ENCODE data around the gene ZCCHC18.
"Not testable (repeated sequence)": the region's sequence is repeated elsewhere in the genome, so short reads cannot be mapped to it uniquely, and the experiment has no call there.

Gene ZCCHC18

GRCh38 chrX:104112326-104112951 is at the start of gene ZCCHC18:
Gene ZCCHC18 (plus strand): TSS chrX:104112523. CDS start chrX:104114112, 1,589 bp downstream.
- DNase-seq: peak; percentile 32 to 46

GRCh38 chrX:104062636-104063035 is 49.7 kb upstream of the ZCCHC18 start:
- DNase-seq: not testable (repeated sequence)

GRCh38 chrX:104075778-104076445 is 36.4 kb upstream of the ZCCHC18 start, which contains the start of gene TMSB15C:
Gene TMSB15C (minus strand): TSS chrX:104076236.
- DNase-seq: not testable (repeated sequence)

DNA sequence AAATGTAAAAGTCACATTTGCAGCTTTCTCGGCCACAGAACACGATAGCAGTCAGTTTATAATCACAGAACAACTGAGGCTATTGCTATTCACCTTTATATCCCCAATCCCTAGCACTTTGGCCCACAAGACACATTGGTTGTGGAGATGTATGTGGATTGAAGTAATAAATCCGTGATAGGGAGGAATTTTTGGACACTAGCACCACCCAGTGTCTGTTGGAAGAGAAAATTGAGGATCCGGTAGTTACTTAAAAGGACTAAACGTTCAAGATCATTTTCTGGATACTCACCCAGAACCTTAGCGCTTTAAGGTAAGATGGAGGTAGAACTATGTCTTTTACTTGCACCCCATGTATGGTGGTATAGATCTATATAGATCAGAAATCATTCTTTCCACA is 34.5 kb upstream of the ZCCHC18 start:
- DNase-seq: not testable (repeated sequence)

DNA sequence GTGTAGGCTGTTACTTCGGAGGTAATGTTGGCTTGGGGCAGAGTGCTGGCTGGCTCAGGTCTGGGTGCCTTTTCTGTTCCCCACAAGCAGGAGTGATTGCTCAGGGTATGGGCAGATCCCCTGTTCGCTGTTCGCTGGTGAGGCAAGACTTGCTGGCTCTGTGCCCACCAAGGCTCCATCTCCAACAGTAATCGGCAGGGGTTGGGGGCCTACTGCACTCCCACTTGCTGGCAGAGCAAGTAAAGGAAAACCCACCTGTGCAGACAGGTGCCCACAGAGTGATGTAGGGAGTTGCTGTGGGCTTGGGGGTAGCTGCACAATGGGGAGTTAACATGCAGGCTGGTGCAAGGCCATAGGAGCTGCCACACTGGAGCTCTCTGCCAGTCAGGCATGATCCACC is 28.3 kb upstream of the ZCCHC18 start:
- no peak for DNase-seq

DNA sequence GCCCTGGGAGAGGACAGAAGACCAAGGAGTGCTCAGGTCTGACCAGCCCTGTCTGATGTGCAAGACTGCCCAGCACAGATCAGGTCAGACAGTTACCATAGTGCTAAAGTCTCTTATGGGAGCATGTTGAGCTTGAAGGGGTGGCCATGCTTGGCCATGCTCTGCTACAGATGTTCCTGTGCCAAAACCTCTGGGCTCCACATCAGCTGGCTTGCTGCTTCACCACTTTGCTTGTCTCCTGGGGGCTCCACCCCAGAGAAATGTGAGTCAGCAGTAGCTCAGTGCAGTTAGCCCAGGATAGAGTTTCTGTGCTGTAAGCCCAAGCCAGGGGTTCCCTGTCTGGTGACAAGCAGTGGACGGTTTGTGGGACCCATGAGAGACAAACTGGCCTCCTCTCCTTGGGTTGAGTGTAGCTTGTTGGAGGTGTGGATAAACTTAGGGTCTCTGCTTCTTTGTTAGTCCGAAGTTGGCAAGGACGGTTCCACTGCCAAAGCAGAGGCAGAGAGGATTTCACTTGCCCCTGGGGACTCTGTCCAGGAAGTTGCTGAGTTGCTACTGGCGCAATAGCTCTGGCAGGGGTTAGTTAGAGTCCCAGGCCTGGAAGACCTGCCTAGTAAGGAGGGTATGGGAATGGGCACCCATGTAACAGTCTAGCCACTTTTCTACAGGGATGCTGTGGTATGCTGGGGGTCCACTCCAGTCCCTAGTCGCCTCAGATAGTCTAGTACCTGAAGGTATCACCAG is 27.6 kb upstream of the ZCCHC18 start:
- no peak for DNase-seq

GRCh38 chrX:104085477-104085876 is 26.8 kb upstream of the ZCCHC18 start:
- no peak for DNase-seq

GRCh38 chrX:104085919-104086318 is 26.4 kb upstream of the ZCCHC18 start:
- DNase-seq: no peak

- peak; percentile 34 to 49 for DNase-seq
These were observed 14.0 kb upstream of the ZCCHC18 start for GRCh38 chrX:104098151-104098808.

- no peak for DNase-seq
These were observed 13.4 kb upstream of the ZCCHC18 start for GRCh38 chrX:104098919-104099318.

GRCh38 chrX:104104676-104105075 is 7.6 kb upstream of the ZCCHC18 start:
- DNase-seq: no peak

DNA sequence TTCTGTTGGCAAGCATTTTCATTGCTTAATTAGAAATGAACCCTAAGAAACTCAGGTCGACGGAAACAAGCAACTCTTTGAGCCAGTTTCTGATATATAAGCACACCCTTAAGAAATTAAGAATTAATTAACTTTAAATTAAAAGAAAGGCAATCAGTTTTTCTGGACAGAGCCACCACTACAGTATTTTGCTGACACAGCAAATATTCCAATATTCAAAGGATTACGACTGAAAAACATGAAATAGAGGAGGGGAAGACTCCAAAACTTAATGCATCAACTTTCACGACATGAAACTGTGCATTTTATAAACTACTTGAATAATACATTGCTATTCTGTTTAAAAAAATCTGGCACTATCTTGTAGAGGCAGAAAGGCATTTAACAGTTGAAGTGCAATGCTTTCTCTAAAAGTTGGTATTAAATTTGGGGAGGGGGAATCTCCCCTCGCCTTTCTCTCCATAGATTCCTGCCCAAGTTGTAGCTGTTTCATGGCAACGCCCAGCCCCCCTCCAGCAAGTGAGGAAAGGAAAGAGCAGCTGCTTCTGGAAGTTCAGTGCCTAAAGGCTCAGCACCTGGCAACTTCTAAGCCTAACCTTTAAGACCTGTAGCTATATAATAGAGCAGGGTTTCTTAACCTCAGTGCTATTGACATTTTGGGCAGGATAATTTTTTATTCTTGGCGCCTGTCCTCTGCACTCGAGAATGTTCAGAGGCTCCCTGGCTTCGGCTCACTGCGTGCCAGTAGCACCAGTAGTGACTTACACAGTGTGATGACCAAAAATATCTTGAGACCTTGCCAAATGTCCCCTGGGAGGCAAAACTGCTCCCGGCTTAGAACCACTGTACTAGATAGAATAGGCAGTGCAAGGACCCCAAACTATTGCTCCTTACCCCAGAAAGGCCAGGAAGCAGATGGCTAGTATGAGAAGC is 6.7 kb upstream of the ZCCHC18 start:
- DNase-seq: no peak

DNA sequence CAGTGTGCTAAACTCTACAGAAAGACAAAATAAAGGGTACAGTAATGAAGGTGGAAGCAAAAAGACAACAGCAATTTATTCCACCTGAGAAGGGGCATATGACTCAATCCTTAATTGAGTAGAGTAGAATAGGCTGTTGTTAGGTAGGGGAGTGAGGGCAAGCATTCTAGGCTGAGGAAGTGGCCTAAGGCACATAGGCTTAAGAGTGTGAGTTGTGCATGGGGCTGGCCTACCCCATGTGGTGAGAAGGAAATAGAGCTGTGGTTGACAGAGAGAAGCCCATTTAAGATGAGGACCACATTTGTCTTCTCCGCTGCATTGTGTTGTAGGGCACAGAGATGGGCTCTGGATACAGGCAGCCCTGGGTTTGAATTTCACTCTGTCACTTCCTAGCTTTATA is 3.4 kb upstream of the ZCCHC18 start:
- DNase-seq: no peak

DNA sequence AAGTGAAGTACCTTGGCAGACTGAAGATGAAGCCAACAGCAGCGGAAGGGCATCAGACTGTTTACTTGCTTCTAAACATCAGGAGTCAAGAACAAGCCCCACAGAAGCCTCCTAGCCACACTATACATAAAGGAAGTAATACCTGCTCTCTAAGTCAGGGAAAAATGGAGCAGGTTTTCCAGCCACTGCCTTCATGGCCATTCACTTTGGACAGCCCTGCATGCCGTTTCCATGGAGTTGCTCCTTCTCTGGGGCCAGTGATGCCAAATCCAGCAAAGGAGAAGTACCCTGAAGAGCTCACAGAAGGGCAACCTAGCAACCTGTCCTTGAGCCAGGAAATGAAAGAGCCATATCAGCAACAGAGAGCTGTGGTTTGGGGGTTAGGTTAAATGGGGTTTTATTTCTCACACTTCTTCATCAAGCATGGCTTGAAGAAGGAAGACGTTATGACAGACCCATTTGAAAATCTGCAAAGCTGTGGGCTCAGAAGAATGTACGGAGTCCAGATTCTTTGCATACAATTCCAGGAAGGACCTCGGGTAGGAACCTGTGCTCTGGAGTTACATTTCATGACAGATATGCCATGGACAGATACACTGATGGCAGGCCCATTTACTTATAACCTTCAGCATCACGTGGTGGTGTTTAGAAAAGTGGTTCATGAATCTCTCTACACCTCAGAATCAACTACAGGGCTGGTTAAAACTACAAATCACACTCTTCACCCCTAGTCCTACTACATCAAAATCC is 1.7 kb upstream of the ZCCHC18 start:
- DNase-seq: not testable (repeated sequence)

DNA sequence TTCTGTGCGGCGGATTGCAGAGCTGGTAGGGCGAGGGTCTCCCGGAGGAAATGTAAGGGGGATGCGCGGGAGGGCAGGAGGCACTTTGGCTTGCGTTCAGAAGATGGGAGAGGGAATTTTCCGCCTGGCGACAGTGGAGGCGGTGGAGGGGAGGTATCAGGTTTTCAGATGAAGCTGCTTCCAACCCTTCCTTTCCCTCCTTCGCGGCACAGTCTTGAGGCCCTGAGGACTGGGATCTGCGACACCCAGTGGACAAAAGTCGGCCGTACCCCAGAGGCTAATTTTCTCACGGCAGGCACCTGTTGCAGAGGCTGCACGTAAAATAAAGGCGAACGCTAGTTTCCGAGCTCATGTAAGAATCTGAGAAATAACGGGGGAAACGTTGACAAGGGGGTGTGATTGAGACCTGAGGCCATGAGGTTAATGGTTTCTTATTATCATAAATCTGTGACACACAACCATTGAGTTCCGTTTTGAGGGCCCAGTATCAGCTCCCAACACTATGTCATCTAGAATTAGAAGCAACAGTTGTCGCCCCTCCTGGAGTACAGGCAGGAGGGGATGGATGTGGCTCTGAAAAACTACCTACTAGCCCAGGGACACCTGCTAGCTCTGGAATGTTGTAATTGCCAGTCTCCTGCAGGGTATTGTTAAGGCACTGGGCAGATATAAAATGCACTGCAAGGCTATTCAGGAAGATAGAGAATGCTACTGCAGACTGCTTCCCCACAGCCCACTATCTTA is 1.1 kb downstream of the ZCCHC18 start:
- peak; percentile 48 to 51 for DNase-seq

DNA sequence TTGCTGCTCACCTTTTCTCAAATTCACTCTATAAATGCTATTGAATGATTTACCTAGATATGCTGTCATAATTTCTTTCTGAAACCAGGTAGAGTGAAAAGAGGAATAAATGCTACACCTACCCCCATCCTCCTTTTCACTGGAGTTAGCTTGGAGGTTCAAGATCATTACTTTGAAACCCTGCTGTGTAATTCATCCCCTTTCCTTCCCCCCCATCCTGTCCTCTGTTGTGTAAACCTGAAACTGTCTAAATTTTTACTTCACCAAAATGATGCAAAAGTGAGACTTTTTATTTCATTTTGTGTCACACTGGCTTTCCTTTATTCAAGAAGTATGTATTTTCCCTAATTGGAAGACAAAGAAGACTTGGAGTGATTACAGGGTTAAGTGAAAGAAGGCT is 5.4 kb downstream of the ZCCHC18 start:
- DNase-seq: no peak

DNA sequence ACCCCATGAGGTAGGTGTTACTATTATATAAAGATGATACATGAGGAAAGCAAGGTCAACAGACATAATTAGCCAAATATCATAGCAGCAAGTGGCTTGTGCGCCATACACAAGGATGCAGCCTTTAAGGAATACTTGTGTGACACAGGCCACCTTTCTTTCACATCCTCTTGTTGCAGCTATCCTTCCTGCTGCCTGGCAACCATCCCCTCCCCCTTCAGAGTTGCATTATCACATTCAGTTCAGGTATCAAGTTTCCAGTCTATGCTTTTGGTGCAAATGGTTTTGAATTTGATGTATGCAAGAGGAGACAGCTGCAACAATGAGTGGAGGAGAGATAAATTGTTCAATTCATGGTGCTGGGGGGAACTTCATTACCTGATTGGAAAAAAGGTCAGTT is 6.4 kb downstream of the ZCCHC18 start:
- no peak for DNase-seq

DNA sequence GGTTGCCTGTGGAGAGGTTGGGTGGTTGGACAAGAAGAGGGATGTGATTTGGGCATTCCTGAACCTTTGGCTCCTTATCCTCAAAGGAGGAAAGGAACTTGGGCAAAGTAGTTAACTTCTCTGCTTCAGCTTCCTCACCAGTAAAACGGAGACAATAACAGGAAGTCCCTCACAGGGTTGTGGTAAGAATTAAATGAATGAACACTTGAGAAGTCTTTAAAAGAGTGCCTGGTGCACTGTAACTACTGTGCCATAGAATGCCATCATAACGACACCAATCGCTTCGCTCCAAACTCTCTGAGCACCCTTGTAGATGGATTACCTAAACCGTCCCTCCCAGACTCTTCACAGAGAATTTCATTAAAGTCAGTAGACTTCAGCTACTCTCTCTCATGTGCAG is 10.5 kb downstream of the ZCCHC18 start:
- no peak for DNase-seq

GRCh38 chrX:104126856-104127255 is 14.5 kb downstream of the ZCCHC18 start:
- no peak for DNase-seq

GRCh38 chrX:104130808-104131207 is 18.5 kb downstream of the ZCCHC18 start:
- no peak for DNase-seq

Measured in stimulated activated CD4-positive, alpha-beta T cell treated with anti-CD3 and anti-CD28 coated beads, Interleukin-2, amount 100 ng/mL, for 24 hours (primary cell).